Colonic mucosa (tissue), 4 donors: ENCODE results near the gene AP4B1. TPM values are rescaled to one million over a fixed set of nuclear protein-coding genes. Genes with fewer than 3 reads are reported as not detected.

ENCODE experiments used
- DNase-seq: peaks from one replicate; pipeline ENCODE4 v3.0.0-alpha.2; 2020
- H3K27ac ChIP-seq: fragments of 200-600 bp; one replicate; pipeline ENCODE4 v1.8.0; 2021
- H3K27me3 ChIP-seq: fragments of 200-600 bp; one replicate; pipeline ENCODE4 v1.8.0; 2021
- H3K36me3 ChIP-seq: fragments of 200-600 bp; one replicate; pipeline ENCODE4 v1.8.0; 2021
- H3K4me1 ChIP-seq: fragments of 200-600 bp; one replicate; pipeline ENCODE4 v1.8.0; 2021; ENCODE audit warnings: mild to moderate bottlenecking
- H3K4me3 ChIP-seq: fragments of 200-600 bp; one replicate; pipeline ENCODE4 v1.8.0; 2021
- H3K9ac ChIP-seq, 2 donors: one replicate each; pipeline ENCODE4 v1.7.0; 2013; ENCODE audit warnings: control low read depth in 2 of 2, low read depth in 2 of 2, low read length in 2 of 2
- H3K9me3 ChIP-seq: fragments of 200-600 bp; one replicate; pipeline ENCODE4 v1.8.0; 2021
- intact Hi-C: fragments of 100-400 bp; cut with DNase I; formaldehyde crosslinking; loops from one replicate; pipeline ENCODE4 v1.14.1; 2022
- total RNA-seq, 2 donors: library from RNA; stranded (reverse); fragmentation: NEBNext Ultra II Directional in 1 of 2; extraction: Animal tissue kit (Norgen Biotek cat#: 25700) in 1 of 2; gene quantifications; one replicate each; pipeline ENCODE4 v1.2.1, GENCODE V29; 2021
- TF ChIP-seq, protein P1 (sequence below): fragments of 200-600 bp; IDR thresholded peaks from one replicate; pipeline ENCODE4 v1.8.0; 2022; ENCODE audit warnings: antibody characterized with exemption, mild to moderate bottlenecking
- donor health status: healthy.
- donor health status: DM: no; HTN: no; CAD: no.
- donor health status: DM: no; HTN: no; CAD: no.

AP4B1 gene
- total RNA-seq, 2 donors from 2014 or later: 19.7 to 31.5 TPM

DNA sequence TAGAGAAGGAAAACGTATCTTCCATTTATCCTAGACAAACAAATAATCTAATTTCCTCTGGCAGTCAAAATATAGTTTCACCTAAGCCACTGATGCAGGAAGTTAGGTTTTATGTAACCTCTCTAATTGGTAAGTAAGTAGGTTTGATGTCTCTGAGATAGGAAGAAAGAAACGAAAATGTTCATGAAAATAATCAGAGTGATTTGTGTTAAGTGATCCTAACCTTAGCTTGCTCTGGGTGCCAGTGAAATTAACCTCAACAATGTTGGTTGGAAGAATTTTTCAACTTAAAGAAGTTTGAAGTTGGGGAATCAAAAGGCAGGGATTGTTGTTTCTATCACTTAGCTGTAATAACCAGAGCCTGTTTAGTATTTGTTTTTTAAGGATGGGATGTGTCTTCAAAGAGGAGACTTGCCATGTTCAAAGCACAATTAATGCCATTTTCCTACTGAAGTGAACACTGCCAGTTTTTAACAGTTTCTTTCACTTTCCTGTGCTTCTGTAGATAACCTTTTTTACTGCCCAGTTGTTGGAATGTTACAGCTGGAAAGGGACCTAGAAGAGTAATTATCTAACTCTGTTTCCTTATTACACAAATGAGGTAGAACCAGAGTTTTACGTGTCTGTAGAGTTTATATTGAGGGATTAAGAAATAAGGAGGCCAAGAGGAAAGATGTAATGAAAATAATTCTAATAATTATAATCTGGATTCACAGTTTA, 42.9 kb upstream of the AP4B1 start:
- Histone ChIP-seq H3K27me3 (no peaks in the 10 kb centered on the region), H3K36me3 (no peaks in the 10 kb centered on the region), H3K4me1 (no peaks in the 10 kb centered on the region), H3K27ac (peak overlapping the region; percentile 27), H3K9ac (peak overlapping the region in 1 of 2 donors; percentile 6), H3K9me3 (no peaks in the 10 kb centered on the region), H3K4me3 (no peak overlapping the region)
- no peak for DNase-seq
- TF ChIP-seq, protein P1, sequence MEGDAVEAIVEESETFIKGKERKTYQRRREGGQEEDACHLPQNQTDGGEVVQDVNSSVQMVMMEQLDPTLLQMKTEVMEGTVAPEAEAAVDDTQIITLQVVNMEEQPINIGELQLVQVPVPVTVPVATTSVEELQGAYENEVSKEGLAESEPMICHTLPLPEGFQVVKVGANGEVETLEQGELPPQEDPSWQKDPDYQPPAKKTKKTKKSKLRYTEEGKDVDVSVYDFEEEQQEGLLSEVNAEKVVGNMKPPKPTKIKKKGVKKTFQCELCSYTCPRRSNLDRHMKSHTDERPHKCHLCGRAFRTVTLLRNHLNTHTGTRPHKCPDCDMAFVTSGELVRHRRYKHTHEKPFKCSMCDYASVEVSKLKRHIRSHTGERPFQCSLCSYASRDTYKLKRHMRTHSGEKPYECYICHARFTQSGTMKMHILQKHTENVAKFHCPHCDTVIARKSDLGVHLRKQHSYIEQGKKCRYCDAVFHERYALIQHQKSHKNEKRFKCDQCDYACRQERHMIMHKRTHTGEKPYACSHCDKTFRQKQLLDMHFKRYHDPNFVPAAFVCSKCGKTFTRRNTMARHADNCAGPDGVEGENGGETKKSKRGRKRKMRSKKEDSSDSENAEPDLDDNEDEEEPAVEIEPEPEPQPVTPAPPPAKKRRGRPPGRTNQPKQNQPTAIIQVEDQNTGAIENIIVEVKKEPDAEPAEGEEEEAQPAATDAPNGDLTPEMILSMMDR: no peak
- intact Hi-C loops: loop anchor here (2.0 kb wide), 1 partner anchor 15 kb away; no protein-coding TSS in a partner anchor

DNA sequence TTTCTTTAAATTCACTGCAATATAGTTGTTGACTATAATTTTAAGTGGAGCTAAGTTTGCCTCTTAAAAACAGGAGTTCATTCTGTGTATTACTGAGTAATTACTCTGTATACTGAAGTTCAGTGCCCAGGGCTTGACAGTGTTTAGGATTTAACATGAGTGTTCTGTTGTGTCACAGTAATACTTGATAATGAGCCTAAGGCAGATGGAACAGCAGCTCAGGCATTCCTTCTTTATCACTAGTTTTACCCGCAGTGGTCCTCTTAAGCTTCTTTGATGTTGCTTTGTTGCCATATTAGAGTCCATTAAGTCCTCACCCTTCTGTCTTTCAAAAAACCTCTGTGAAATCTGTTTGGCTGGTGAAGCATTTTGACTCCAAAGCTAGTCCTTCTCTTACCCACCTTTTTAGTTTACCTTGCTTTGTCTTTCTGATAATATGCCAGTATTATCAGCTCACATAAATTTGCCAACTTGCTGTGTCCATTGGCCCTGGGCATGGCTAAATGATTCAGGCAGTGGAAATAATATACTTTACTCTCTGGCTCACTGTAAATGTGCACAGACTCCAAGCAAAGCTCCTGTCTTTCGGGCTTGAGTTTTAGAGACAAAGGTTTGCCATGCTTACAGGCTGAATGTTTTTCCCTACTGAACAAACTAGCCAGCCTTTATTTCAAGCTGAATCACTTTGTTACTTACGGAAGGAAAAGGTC, 42.2 kb upstream of the AP4B1 start:
- TF ChIP-seq, protein P1: no peak
- Histone ChIP-seq H3K27ac (peak overlapping the region; percentile 27), H3K4me1 (no peaks in the 10 kb centered on the region), H3K9ac (peak overlapping the region in 1 of 2 donors; percentile 6), H3K36me3 (no peaks in the 10 kb centered on the region), H3K4me3 (no peak overlapping the region), H3K27me3 (no peaks in the 10 kb centered on the region), H3K9me3 (no peaks in the 10 kb centered on the region)
- no peak for DNase-seq
- intact Hi-C loops: loop anchor here (2.0 kb wide), 1 partner anchor 14 kb away; no protein-coding TSS in a partner anchor

DNA sequence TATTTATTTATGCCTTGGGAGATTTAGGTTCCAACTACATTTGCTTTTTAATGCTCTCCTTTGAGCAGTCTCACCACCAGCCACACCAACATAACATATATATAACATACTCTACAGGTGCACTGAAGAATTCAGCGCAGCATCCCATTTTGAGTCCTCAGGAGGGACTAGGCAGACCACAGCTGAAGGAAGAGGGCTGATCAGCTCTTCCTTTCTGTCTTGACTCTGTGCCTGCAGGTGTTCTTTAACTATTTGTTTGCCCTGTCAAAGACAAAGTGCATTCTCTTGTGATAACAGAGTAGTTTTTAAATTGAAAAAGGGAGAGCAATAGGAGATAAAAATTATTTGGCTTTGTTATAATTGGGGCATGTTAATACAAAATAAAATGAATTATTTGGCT, 41.5 kb upstream of the AP4B1 start:
- Histone ChIP-seq H3K36me3 (no peaks in the 10 kb centered on the region), H3K4me1 (no peaks in the 10 kb centered on the region), H3K27ac (no peak overlapping the region), H3K9ac (no peak overlapping the region), H3K9me3 (no peaks in the 10 kb centered on the region), H3K27me3 (no peaks in the 10 kb centered on the region), H3K4me3 (no peak overlapping the region)
- intact Hi-C loops: loop anchor here (2.0 kb wide), 1 partner anchor 13 kb away; no protein-coding TSS in a partner anchor
- DNase-seq: no peak
- TF ChIP-seq, protein P1: no peak

DNA sequence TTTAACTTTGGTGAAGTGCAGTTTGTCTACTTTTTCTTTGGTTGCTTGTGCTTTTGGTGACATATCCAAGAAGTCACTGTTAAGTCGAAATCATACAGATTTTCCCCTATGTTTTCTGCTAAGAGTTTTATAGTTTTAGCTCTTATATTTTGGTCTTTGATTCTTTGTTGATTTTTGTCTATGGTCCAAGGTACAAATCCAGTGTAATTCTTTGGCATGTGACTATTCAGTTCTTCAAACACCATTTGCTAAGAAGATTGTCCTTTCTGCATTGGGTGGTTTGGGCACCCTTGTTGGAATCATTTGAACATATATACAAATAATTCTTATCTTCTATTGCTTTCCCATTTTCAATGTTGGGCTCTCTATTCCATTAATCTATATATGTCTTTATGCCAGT, 40.7 kb upstream of the AP4B1 start:
- Histone ChIP-seq H3K9me3 (no peaks in the 10 kb centered on the region), H3K27me3 (no peaks in the 10 kb centered on the region), H3K27ac (no peak overlapping the region), H3K9ac (no peak overlapping the region), H3K4me1 (no peaks in the 10 kb centered on the region), H3K36me3 (no peaks in the 10 kb centered on the region), H3K4me3 (no peak overlapping the region)
- DNase-seq: no peak
- intact Hi-C loops: no loop called here
- TF ChIP-seq, protein P1: no peak

DNA sequence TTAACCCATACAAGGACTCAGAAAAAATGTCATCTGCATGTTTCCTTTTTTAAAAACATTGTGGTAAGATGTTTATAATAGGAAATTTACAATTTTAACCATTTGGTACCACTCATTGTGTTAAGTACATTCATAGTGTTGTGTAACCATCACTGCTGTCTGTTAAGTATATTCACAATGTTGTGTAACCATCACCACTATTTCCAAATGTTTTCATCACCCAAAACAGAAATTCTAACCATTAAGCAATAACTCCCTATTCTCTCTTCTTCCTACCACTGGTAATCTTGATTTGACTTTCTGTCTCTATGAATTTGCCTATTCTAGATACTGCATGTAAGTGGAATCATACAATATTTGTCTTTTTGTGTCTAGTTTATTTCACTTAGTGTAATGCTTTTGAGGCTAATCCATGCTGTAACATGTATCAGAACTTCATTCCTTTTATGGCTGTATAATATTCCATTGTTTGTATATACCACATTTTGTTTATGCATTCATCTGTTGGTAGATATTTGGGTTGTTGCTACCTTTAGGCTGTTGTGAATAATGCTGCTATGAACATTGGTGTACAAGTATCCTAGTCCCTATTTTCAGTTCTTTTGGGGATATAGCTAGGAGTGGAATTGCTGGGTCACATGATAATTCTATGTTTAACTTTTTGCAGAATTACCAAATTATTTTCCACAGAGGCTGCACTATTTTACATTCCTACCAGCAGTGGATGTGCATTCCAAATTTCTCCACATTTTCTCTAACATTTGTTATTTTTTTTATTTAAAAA, 38.6 kb upstream of the AP4B1 start:
- H3K4me1 ChIP-seq: no peaks in the 10 kb centered on the region
- H3K4me3 ChIP-seq: no peak overlapping the region

More for the DNA sequence above, 38.6 kb upstream of the AP4B1 start:
- H3K9me3 ChIP-seq: no peaks in the 10 kb centered on the region
- TF ChIP-seq, protein P1: no peak
- H3K27ac ChIP-seq: no peak overlapping the region
- no peak overlapping the region for H3K9ac ChIP-seq
- intact Hi-C loops: no loop called here
- DNase-seq: no peak
- no peaks in the 10 kb centered on the region for H3K27me3 ChIP-seq
- no peaks in the 10 kb centered on the region for H3K36me3 ChIP-seq
